CD14-positive monocyte (primary cell): ENCODE data around the gene THSD7B. TPM values are rescaled to one million over a fixed set of nuclear protein-coding genes. Genes with fewer than 3 reads are reported as not detected.

ENCODE experiments used
- DNase-seq, 3 donors: peaks; one replicate each; pipeline ENCODE4 v3.0.0-alpha.2; 2011 to 2022
- H2AFZ ChIP-seq: 2 replicates; pipeline ENCODE4 v1.6.0; 2012; ENCODE audit warnings: mild to moderate bottlenecking, low read depth, low read length, inconsistent platforms; ENCODE audit not compliant: insufficient read depth, poor library complexity, severe bottlenecking
- H3K27ac ChIP-seq, 2 donors: 1 replicate in 1 of 2; 2 replicates in 1 of 2; pipeline ENCODE4 v1.5.1; 2012 to 2013; ENCODE audit warnings: low read length in 2 of 2, control low read depth in 1 of 2, inconsistent platforms in 1 of 2, low read depth in 1 of 2, mild to moderate bottlenecking in 1 of 2
- H3K27me3 ChIP-seq, 2 donors: one replicate each; pipeline versions ENCODE4 v1.6.0 to v1.6.1; 2011 to 2013; ENCODE audit warnings: low read length in 2 of 2; ENCODE audit not compliant: control insufficient read depth in 2 of 2, insufficient read depth in 2 of 2
- H3K36me3 ChIP-seq, 2 donors: replicated peaks in 1 of 2; 1 replicate in 1 of 2; 2 replicates in 1 of 2; pipeline versions ENCODE4 v1.5.1 to v1.6.1; 2012 to 2013; ENCODE audit warnings: low read length in 2 of 2, control low read depth in 1 of 2, inconsistent platforms in 1 of 2, mild to moderate bottlenecking in 1 of 2; ENCODE audit not compliant: insufficient read depth in 2 of 2, control insufficient read depth in 1 of 2
- H3K4me1 ChIP-seq, 2 donors: 1 replicate in 1 of 2; 2 replicates in 1 of 2; pipeline versions ENCODE4 v1.5.1 to v1.6.1; 2012 to 2013; ENCODE audit warnings: low read length in 2 of 2, control low read depth in 1 of 2, inconsistent platforms in 1 of 2, mild to moderate bottlenecking in 1 of 2, moderate library complexity in 1 of 2; ENCODE audit not compliant: insufficient read depth in 2 of 2, control insufficient read depth in 1 of 2
- H3K4me2 ChIP-seq: replicated peaks from 2 replicates; pipeline ENCODE3; 2012; ENCODE audit warnings: low read length, moderate library complexity, mild to moderate bottlenecking; ENCODE audit not compliant: poor library complexity, severe bottlenecking; ENCODE audit errors: extremely low read depth
- H3K4me3 ChIP-seq, 3 experiments: fragments of 200-600 bp in 1 of 3; sonication (generic) in 1 of 3; replicated peaks in 1 of 3; 1 replicate in 2 of 3; 2 replicates in 1 of 3; pipeline ENCODE4 v1.5.1; 2011 to 2013; ENCODE audit warnings: low read length in 3 of 3, mild to moderate bottlenecking in 3 of 3, control low read depth in 2 of 3, low read depth in 2 of 3, inconsistent platforms in 1 of 3, moderate library complexity in 1 of 3
- H3K79me2 ChIP-seq: 2 replicates; pipeline ENCODE4 v1.6.0; 2012; ENCODE audit warnings: mild to moderate bottlenecking, control low read depth, inconsistent platforms, low read length, moderate library complexity; ENCODE audit not compliant: insufficient read depth
- H3K9ac ChIP-seq: 2 replicates; pipeline ENCODE4 v1.6.0; 2017; ENCODE audit warnings: low read length, mild to moderate bottlenecking; ENCODE audit not compliant: insufficient read depth, poor library complexity, severe bottlenecking
- H3K9me3 ChIP-seq, 2 donors: replicated peaks in 1 of 2; 1 replicate in 1 of 2; 2 replicates in 1 of 2; pipeline versions ENCODE4 v1.5.1 to v1.6.1; 2012 to 2013; ENCODE audit warnings: low read length in 2 of 2, control low read depth in 1 of 2; ENCODE audit not compliant: control insufficient read depth in 1 of 2, insufficient read depth in 1 of 2
- H4K20me1 ChIP-seq: 2 replicates; pipeline ENCODE4 v1.6.0; 2012; ENCODE audit warnings: mild to moderate bottlenecking, low read length, control low read depth, moderate library complexity; ENCODE audit not compliant: insufficient read depth
- H3K27ac Mint-ChIP-seq, 7 donors: one replicate each; pipeline ENCODE4 v1.8.0; 2020; ENCODE audit warnings: mild to moderate bottlenecking in 7 of 7, mixed read lengths in 7 of 7, moderate library complexity in 6 of 7, inconsistent platforms in 2 of 7
- H3K27me3 Mint-ChIP-seq, 3 donors: one replicate each; pipeline ENCODE4 v1.8.0; 2021 to 2022; ENCODE audit warnings: low read depth in 3 of 3, mild to moderate bottlenecking in 3 of 3, mixed read lengths in 3 of 3, moderate library complexity in 3 of 3, inconsistent platforms in 1 of 3
- H3K36me3 Mint-ChIP-seq, 2 donors: one replicate each; pipeline ENCODE4 v1.8.0; 2020; ENCODE audit warnings: mixed read lengths in 2 of 2, inconsistent platforms in 1 of 2, mild to moderate bottlenecking in 1 of 2
- H3K4me1 Mint-ChIP-seq: one replicate; pipeline ENCODE4 v1.8.0; 2020; ENCODE audit warnings: mild to moderate bottlenecking, mixed read lengths
- H3K4me3 Mint-ChIP-seq, 2 donors: one replicate each; pipeline ENCODE4 v1.8.0; 2020; ENCODE audit warnings: mild to moderate bottlenecking in 2 of 2, mixed read lengths in 2 of 2, moderate library complexity in 1 of 2
- H3K9me3 Mint-ChIP-seq, 7 donors: one replicate each; pipeline ENCODE4 v1.8.0; 2020 to 2022; ENCODE audit warnings: mixed read lengths in 7 of 7, mild to moderate bottlenecking in 6 of 7, moderate library complexity in 6 of 7, inconsistent platforms in 2 of 7
- CTCF ChIP-seq: fragments of 200-600 bp; IDR thresholded peaks from one replicate; pipeline ENCODE4 v1.8.0; 2022; ENCODE audit warnings: antibody characterized with exemption, mild to moderate bottlenecking
- WGBS: methylation state at CpG from one replicate; pipeline ENCODE4 v1.1.5; 2013; ENCODE audit warnings: missing lambda C conversion rate; ENCODE audit not compliant: insufficient coverage; 5-methylcytosine and 5-hydroxymethylcytosine counted together
- intact Hi-C, 2 donors: fragments of 100-400 bp; cut with micrococcal nuclease; formaldehyde crosslinking; loops; one replicate each; pipeline versions ENCODE4 v1.15.0 to v1.15.1; 2023
- polyA plus RNA-seq, 3 donors: library from polyadenylated mRNA; depleted of rRNA in 1 of 3; unstranded in 2 of 3; stranded (reverse) in 1 of 3; fragments of 300-500 nt in 2 of 3; fragments of >200 nt in 1 of 3; fragmentation: Illumina TruSeq in 2 of 3; gene quantifications; 1 replicate in 2 of 3; 2 replicates in 1 of 3; pipeline ENCODE4 v1.2.3, GENCODE V29; 2012 to 2021

Gene THSD7B
- polyA plus RNA-seq, 3 donors = not detected

DNA sequence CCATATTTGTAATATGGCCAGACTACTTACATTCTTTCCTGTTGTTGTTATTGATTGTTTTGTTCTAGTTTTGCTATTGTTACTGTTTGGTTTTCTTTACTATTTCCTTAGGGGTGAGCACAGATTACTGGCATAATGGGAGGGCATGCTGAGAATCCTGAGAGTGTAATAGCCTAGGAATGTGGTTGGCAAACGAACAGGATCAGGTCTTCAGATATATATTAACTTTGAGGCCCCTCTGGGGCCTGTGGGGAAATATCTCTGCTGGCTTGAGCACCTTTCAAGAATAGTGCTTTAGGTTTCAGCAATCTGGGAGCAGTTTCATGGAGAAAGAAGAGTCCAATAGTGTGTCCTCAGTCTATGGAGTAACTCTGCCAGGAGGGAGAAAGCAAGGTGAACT is 144.4 kb downstream of the THSD7B start:
- 29% methylated on average over 1 of the region's 1 CpG for WGBS
- no peaks in the 10 kb centered on the region for H4K20me1 ChIP-seq
- Mint-ChIP-seq H3K36me3 (no peaks in the 10 kb centered on the region), H3K4me3 (no peak overlapping the region), H3K4me1 (no peaks in the 10 kb centered on the region), H3K27ac (peak overlapping the region in 1 of 7 donors; percentile 26), H3K9me3 (peaks cover 0 to 5% (median 3%) of the 10 kb centered on the region in 7 donors), H3K27me3 (no peaks in the 10 kb centered on the region)
- H3K9me3 ChIP-seq = peaks cover 0 to 8% of the 10 kb centered on the region in 2 donors
- no peaks in the 10 kb centered on the region for H3K79me2 ChIP-seq
- no peak for TF ChIP-seq CTCF
- intact Hi-C loops = no loop called here
- DNase-seq = no peak
- no peak overlapping the region for H2AFZ ChIP-seq
- H3K4me3 ChIP-seq = no peak overlapping the region
- no peaks in the 10 kb centered on the region for H3K36me3 ChIP-seq
- H3K4me1 ChIP-seq = no peaks in the 10 kb centered on the region
- H3K9ac ChIP-seq = no peak overlapping the region
- H3K27ac ChIP-seq = no peak overlapping the region
- no peaks in the 10 kb centered on the region for H3K27me3 ChIP-seq
- H3K4me2 ChIP-seq = no peak overlapping the region

GRCh38 chr2:136916131-136916530 is 150.8 kb downstream of the THSD7B start:
- H3K9me3 Mint-ChIP-seq = peaks cover 0 to 15% (median 5%) of the 10 kb centered on the region in 7 donors
- Histone ChIP-seq H3K4me3 (no peak overlapping the region), H3K9me3 (peaks cover 0 to 23% of the 10 kb centered on the region in 2 donors), H3K4me2 (no peak overlapping the region), H3K4me1 (no peaks in the 10 kb centered on the region), H3K27ac (no peak overlapping the region), H3K79me2 (no peaks in the 10 kb centered on the region), H2AFZ (no peak overlapping the region), H3K9ac (no peak overlapping the region), H4K20me1 (no peaks in the 10 kb centered on the region), H3K36me3 (no peaks in the 10 kb centered on the region), H3K27me3 (no peaks in the 10 kb centered on the region)
- no peak for TF ChIP-seq CTCF
- DNase-seq = no peak
- no peaks in the 10 kb centered on the region for H3K4me1 Mint-ChIP-seq
- H3K27me3 Mint-ChIP-seq = peaks cover 0 to 2% (median 0%) of the 10 kb centered on the region in 3 donors
- WGBS = 83% methylated on average over 2 of the region's 2 CpGs
- H3K27ac Mint-ChIP-seq = no peak overlapping the region
- intact Hi-C loops = no loop called here
- no peaks in the 10 kb centered on the region for H3K36me3 Mint-ChIP-seq
- H3K4me3 Mint-ChIP-seq = no peak overlapping the region
